H9 (cell line): ENCODE results near the gene LPCAT1. TPM values are rescaled to one million over a fixed set of nuclear protein-coding genes. Genes with fewer than 3 reads are reported as not detected.

Source experiments
- DNase-seq: peaks from one replicate; pipeline ENCODE4 v3.0.0-alpha.2; 2017
- H2AFZ ChIP-seq: one replicate; pipeline ENCODE4 v1.6.1; 2013; ENCODE audit warnings: mild to moderate bottlenecking, low read length, control low read depth, moderate library complexity
- H2AK5ac ChIP-seq: 2 replicates; pipeline ENCODE4 v1.6.1; 2013; ENCODE audit warnings: low read length, control low read depth, mixed read lengths; ENCODE audit not compliant: insufficient read length
- H2BK120ac ChIP-seq: one replicate; pipeline ENCODE4 v1.6.1; 2013; ENCODE audit warnings: low read depth, mild to moderate bottlenecking, low read length, control low read depth, inconsistent platforms; ENCODE audit not compliant: poor library complexity, severe bottlenecking
- H2BK12ac ChIP-seq: 2 replicates; pipeline ENCODE4 v1.6.1; 2013; ENCODE audit warnings: low read length, control low read depth, mixed read lengths, low read depth; ENCODE audit not compliant: insufficient read length
- H2BK15ac ChIP-seq: 2 replicates; pipeline ENCODE4 v1.6.1; 2013; ENCODE audit warnings: low read depth, low read length, control low read depth
- H2BK20ac ChIP-seq: one replicate; pipeline ENCODE4 v1.6.1; 2013; ENCODE audit warnings: low read depth, mild to moderate bottlenecking, low read length, control low read depth, inconsistent platforms; ENCODE audit not compliant: poor library complexity, severe bottlenecking
- H2BK5ac ChIP-seq: 2 replicates; pipeline ENCODE4 v1.6.1; 2013; ENCODE audit warnings: low read length, control low read depth, mixed read lengths; ENCODE audit not compliant: insufficient read length
- H3K14ac ChIP-seq: 2 replicates; pipeline ENCODE4 v1.6.1; 2013; ENCODE audit warnings: low read length, control low read depth; ENCODE audit not compliant: insufficient read depth
- H3K18ac ChIP-seq: 2 replicates; pipeline ENCODE4 v1.6.1; 2013; ENCODE audit warnings: low read depth, mild to moderate bottlenecking, mixed read lengths, low read length, control low read depth; ENCODE audit not compliant: insufficient read length
- H3K23ac ChIP-seq: 2 replicates; pipeline ENCODE4 v1.6.1; 2013; ENCODE audit warnings: low read length, control low read depth, mixed read lengths, low read depth; ENCODE audit not compliant: insufficient read length
- H3K23me2 ChIP-seq: 2 replicates; pipeline ENCODE4 v1.6.1; 2013; ENCODE audit warnings: low read depth, mild to moderate bottlenecking, mixed read lengths, low read length, control low read depth; ENCODE audit not compliant: insufficient read length, poor library complexity, severe bottlenecking
- H3K27ac ChIP-seq: 2 replicates; pipeline ENCODE4 v1.5.1; 2013; ENCODE audit warnings: low read length, control low read depth, mixed read lengths, low read depth; ENCODE audit not compliant: insufficient read length
- H3K27me3 ChIP-seq: 2 replicates; pipeline ENCODE4 v1.6.1; 2013; ENCODE audit warnings: low read length, control low read depth, inconsistent platforms; ENCODE audit not compliant: insufficient read depth
- H3K4ac ChIP-seq: 2 replicates; pipeline ENCODE4 v1.6.1; 2013; ENCODE audit warnings: low read depth, mild to moderate bottlenecking, control low read depth, inconsistent platforms, low read length, moderate library complexity
- H3K4me1 ChIP-seq: 2 replicates; pipeline ENCODE4 v1.6.1; 2013; ENCODE audit warnings: low read length, control low read depth, inconsistent platforms; ENCODE audit not compliant: insufficient read depth
- H3K4me2 ChIP-seq: 2 replicates; pipeline ENCODE4 v1.6.1; 2013; ENCODE audit warnings: low read length, control low read depth, mixed read lengths; ENCODE audit not compliant: insufficient read length, insufficient read depth
- H3K56ac ChIP-seq: 2 replicates; pipeline ENCODE4 v1.6.1; 2013; ENCODE audit warnings: low read depth, mild to moderate bottlenecking, mixed read lengths, low read length, control low read depth; ENCODE audit not compliant: insufficient read length
- H3K79me1 ChIP-seq: 2 replicates; pipeline ENCODE4 v1.6.1; 2013; ENCODE audit warnings: low read depth, mild to moderate bottlenecking, moderate library complexity, low read length, control low read depth, inconsistent platforms; ENCODE audit not compliant: insufficient read depth, poor library complexity, severe bottlenecking
- H3K79me2 ChIP-seq: 2 replicates; pipeline ENCODE4 v1.6.1; 2013; ENCODE audit warnings: low read length, control low read depth, inconsistent platforms; ENCODE audit not compliant: insufficient read depth
- H3K9ac ChIP-seq: 2 replicates; pipeline ENCODE4 v1.6.1; 2013; ENCODE audit warnings: low read length, control low read depth, mixed read lengths; ENCODE audit not compliant: insufficient read length; ENCODE audit errors: extremely low read depth
- H3K9me3 ChIP-seq: one replicate; pipeline ENCODE4 v1.6.1; 2013; ENCODE audit warnings: low read depth, low read length, inconsistent platforms; ENCODE audit not compliant: control insufficient read depth
- H3T11ph ChIP-seq: one replicate; pipeline ENCODE4 v1.6.1; 2013; ENCODE audit warnings: mild to moderate bottlenecking, low read length, control low read depth, inconsistent platforms
- H4K20me1 ChIP-seq: one replicate; pipeline ENCODE4 v1.6.1; 2013; ENCODE audit not compliant: control insufficient read depth, insufficient read length, insufficient read depth
- H4K5ac ChIP-seq: 2 replicates; pipeline ENCODE4 v1.6.1; 2013; ENCODE audit warnings: low read depth, mild to moderate bottlenecking, mixed read lengths, low read length, control low read depth; ENCODE audit not compliant: insufficient read length
- H4K8ac ChIP-seq: replicated peaks from 2 replicates; pipeline ENCODE4 v1.6.1; 2013; ENCODE audit warnings: low read length, control low read depth, mixed read lengths, low read depth; ENCODE audit not compliant: insufficient read length
- H4K91ac ChIP-seq: 2 replicates; pipeline ENCODE4 v1.6.1; 2013; ENCODE audit warnings: low read depth, mild to moderate bottlenecking, moderate library complexity, mixed read lengths, low read length, control low read depth; ENCODE audit not compliant: insufficient read length
- H3K27ac Mint-ChIP-seq, 3 experiments: 2 replicates in 2 of 3; 3 replicates in 1 of 3; pipeline ENCODE4 v1.8.0; 2020 to 2021; ENCODE audit warnings: mixed read lengths in 3 of 3, mild to moderate bottlenecking in 1 of 3, moderate library complexity in 1 of 3
- H3K27me3 Mint-ChIP-seq: 2 replicates; pipeline ENCODE4 v1.8.0; 2021; ENCODE audit warnings: low read depth, mild to moderate bottlenecking, moderate library complexity, mixed read lengths
- H3K36me3 Mint-ChIP-seq, 3 experiments: 2 replicates in 2 of 3; 3 replicates in 1 of 3; pipeline ENCODE4 v1.8.0; 2020 to 2021; ENCODE audit warnings: low read depth in 3 of 3, mixed read lengths in 3 of 3; ENCODE audit not compliant: insufficient read depth in 1 of 3
- H3K4me1 Mint-ChIP-seq, 2 experiments: 2 replicates each; pipeline ENCODE4 v1.8.0; 2020; ENCODE audit warnings: mixed read lengths in 2 of 2
- H3K4me3 Mint-ChIP-seq, 2 experiments: 2 replicates in 1 of 2; 3 replicates in 1 of 2; pipeline ENCODE4 v1.8.0; 2020 to 2021; ENCODE audit warnings: mild to moderate bottlenecking in 2 of 2, mixed read lengths in 2 of 2, moderate library complexity in 1 of 2
- H3K9me3 Mint-ChIP-seq, 2 experiments: 2 replicates in 1 of 2; 3 replicates in 1 of 2; pipeline ENCODE4 v1.8.0; 2020; ENCODE audit warnings: mild to moderate bottlenecking in 2 of 2, mixed read lengths in 2 of 2, moderate library complexity in 1 of 2
- WGBS: extraction: QIAGEN DNeasy Blood & Tissue Kit; methylation state at CpG from one replicate; pipeline ENCODE4 v1.1.7; 2013; ENCODE audit warnings: missing lambda C conversion rate, low lambda C conversion rate, mixed read lengths; ENCODE audit not compliant: insufficient read length; ENCODE audit errors: extremely low coverage; 5-methylcytosine and 5-hydroxymethylcytosine counted together
- total RNA-seq: library from RNA; stranded (reverse); gene quantifications from 2 replicates; pipeline ENCODE4 v1.2.1, GENCODE V29; 2021
- TF ChIP-seq, protein P1 (sequence below): fragments of 200-600 bp; sonication (generic); conservative IDR thresholded peaks from 3 replicates; pipeline ENCODE4 v1.8.0; 2021; ENCODE audit warnings: antibody characterized with exemption, mild to moderate bottlenecking

The LPCAT1 gene
- total RNA-seq, 1 experiment from 2014 or later: 231 TPM

DNA sequence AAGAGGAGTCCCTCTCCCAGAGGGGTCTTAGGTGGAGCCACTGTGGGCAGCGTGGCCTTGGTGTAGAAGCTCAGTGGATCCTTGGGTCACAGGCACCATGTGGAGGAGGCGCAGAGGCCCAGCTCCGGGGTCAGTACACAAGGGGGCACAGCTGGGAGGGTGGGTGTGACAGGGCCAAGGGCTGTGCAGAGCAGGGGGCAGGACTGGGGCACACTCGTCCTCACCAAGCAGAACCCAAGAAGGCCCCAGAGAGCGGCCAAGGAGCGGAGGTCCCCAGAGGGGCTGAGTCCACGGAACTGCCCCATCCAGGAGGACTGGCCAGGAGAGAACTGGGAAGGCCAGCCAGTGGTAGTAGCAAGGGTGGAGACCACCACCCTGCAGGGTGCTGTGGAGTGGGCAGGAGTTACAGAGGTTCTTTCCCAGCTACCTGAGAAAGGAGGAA lies 2.5 kb upstream of the LPCAT1 start:
- H2BK5ac ChIP-seq: no peak overlapping the region
- Mint-ChIP-seq H3K4me1 (peaks cover 10 to 16% of the 10 kb centered on the region in 2 experiments), H3K9me3 (no peaks in the 10 kb centered on the region; a peak in 1 of 5 replicates), H3K4me3 (no peak overlapping the region), H3K36me3 (peaks cover 3 to 14% (median 6%) of the 10 kb centered on the region in 3 experiments; a peak in 5 of 7 replicates), H3K27me3 (peaks cover 6% of the 10 kb centered on the region), H3K27ac (peak overlapping the region in 1 of 3 experiments; percentile 61; a peak in 1 of 7 replicates)
- H3K9ac ChIP-seq: no peak overlapping the region
- H3K56ac ChIP-seq: no peak overlapping the region
- H3K23ac ChIP-seq: no peak overlapping the region
- H4K8ac ChIP-seq: no peak overlapping the region
- no peak overlapping the region for H2AK5ac ChIP-seq
- no peaks in the 10 kb centered on the region for H3K9me3 ChIP-seq
- H4K91ac ChIP-seq: no peak overlapping the region
- no peak overlapping the region for H3K4me2 ChIP-seq
- no peak for DNase-seq
- no peak overlapping the region for H3K14ac ChIP-seq
- H3K27ac ChIP-seq: no peak overlapping the region
- no peak overlapping the region for H3K18ac ChIP-seq
- H4K5ac ChIP-seq: no peak overlapping the region
- no peak overlapping the region for H3K4ac ChIP-seq
- no CpG with 5 or more reads among the region's 7 CpGs for WGBS
- no peak overlapping the region for H2BK20ac ChIP-seq
- no peaks in the 10 kb centered on the region for H4K20me1 ChIP-seq
- H2BK120ac ChIP-seq: no peak overlapping the region
- no peaks in the 10 kb centered on the region for H3K27me3 ChIP-seq
- no peak overlapping the region for H2BK15ac ChIP-seq
- H3T11ph ChIP-seq: no peak overlapping the region
- peaks cover 18% of the 10 kb centered on the region for H3K79me2 ChIP-seq
- TF ChIP-seq, protein P1, sequence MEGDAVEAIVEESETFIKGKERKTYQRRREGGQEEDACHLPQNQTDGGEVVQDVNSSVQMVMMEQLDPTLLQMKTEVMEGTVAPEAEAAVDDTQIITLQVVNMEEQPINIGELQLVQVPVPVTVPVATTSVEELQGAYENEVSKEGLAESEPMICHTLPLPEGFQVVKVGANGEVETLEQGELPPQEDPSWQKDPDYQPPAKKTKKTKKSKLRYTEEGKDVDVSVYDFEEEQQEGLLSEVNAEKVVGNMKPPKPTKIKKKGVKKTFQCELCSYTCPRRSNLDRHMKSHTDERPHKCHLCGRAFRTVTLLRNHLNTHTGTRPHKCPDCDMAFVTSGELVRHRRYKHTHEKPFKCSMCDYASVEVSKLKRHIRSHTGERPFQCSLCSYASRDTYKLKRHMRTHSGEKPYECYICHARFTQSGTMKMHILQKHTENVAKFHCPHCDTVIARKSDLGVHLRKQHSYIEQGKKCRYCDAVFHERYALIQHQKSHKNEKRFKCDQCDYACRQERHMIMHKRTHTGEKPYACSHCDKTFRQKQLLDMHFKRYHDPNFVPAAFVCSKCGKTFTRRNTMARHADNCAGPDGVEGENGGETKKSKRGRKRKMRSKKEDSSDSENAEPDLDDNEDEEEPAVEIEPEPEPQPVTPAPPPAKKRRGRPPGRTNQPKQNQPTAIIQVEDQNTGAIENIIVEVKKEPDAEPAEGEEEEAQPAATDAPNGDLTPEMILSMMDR: no peak
- H2BK12ac ChIP-seq: no peak overlapping the region
- H3K23me2 ChIP-seq: peaks cover 9% of the 10 kb centered on the region
- peaks cover 4% of the 10 kb centered on the region; the same call in 1 of the 2 replicates for H3K4me1 ChIP-seq
- no peak overlapping the region for H2AFZ ChIP-seq
- peaks cover 3% of the 10 kb centered on the region for H3K79me1 ChIP-seq
